ENCODE results near the gene PLCD3.
A peak's percentile ranks its signal among the peaks of the same experiment; 100 is the strongest.

PLCD3 gene

DNA sequence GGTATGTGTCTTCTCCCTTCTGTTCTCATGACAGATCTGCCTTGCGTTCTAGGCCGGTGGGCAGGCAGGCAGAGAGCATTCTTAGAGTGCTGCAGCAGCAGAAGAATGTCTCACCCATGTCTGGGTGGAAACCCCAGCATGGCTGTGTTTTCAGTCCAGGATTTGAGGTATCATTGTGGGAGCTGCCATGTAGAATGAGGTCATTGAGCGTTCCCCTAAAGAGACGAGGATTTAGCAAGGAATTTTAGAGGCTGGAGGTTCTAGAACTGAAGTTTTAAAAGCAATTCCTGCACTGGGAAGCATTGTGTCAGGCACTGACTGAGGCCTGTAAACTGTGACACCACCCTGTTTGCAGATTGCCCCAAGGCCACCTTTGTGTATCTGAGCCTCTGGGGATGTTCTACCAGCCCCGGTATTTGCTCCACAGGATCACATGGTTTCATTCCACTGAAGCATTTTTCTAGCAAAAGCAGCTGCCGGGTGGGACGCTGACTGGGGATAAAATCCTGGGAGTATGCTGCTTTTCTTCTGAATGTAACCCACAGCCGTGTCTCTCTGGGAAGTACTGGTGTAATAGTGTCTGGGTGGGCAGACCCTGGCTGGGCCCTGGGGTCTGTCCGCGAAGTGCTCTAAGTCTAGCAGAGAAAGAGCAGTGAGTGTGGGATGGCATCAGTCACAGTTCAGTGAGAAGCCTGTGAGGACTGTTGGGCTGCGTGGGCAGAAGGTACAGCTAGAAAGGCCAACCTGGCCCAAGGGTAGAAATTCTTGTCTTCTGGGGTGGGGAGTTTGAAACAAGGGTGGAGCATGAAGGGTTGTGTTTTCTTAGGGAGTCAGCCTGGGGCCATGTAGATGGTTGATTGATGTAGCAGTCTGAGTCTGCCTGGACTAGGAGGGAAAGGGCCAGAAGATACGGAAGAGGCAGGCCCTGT is 30.2 kb downstream of the PLCD3 start:
- H3K4me3 ChIP-seq (ENCODE audit: low read depth, low read length): no peak overlapping the region
- TF ChIP-seq, protein P1, sequence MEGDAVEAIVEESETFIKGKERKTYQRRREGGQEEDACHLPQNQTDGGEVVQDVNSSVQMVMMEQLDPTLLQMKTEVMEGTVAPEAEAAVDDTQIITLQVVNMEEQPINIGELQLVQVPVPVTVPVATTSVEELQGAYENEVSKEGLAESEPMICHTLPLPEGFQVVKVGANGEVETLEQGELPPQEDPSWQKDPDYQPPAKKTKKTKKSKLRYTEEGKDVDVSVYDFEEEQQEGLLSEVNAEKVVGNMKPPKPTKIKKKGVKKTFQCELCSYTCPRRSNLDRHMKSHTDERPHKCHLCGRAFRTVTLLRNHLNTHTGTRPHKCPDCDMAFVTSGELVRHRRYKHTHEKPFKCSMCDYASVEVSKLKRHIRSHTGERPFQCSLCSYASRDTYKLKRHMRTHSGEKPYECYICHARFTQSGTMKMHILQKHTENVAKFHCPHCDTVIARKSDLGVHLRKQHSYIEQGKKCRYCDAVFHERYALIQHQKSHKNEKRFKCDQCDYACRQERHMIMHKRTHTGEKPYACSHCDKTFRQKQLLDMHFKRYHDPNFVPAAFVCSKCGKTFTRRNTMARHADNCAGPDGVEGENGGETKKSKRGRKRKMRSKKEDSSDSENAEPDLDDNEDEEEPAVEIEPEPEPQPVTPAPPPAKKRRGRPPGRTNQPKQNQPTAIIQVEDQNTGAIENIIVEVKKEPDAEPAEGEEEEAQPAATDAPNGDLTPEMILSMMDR (IDR thresholded peaks at IDR 0.05; ENCODE audit: low read depth, low read length): no peak
- no peak for DNase-seq (ENCODE audit: low read depth)

DNA sequence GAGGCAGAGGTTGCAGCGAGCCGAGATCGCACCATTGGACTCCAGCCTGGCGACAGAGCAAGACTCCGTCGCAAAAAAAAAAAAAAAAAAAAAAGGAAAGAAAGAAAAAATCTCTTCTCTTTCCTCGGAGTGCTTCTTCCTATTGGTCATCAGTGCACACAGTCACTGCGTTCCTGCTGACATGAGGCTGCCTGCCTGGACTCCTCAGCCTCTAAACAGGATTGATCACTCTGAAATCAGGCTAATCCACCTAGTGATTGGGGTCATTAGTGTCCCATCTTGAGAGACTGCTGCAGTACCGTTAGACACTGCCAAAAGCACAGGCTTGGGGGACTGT is 30.8 kb downstream of the PLCD3 start:
- DNase-seq (ENCODE audit: low read depth): no peak
- H3K4me3 ChIP-seq (ENCODE audit: low read depth, low read length): no peak overlapping the region
- TF ChIP-seq MYC (IDR thresholded peaks at IDR 0.05; ENCODE audit: low read depth, low read length): no peak
- TF ChIP-seq, protein P1 (IDR thresholded peaks at IDR 0.05; ENCODE audit: low read depth, low read length): no peak
- TF ChIP-seq POLR2A (IDR thresholded peaks at IDR 0.05; ENCODE audit: extremely low read depth, insufficient read length): no peak
- TF ChIP-seq, protein P2, sequence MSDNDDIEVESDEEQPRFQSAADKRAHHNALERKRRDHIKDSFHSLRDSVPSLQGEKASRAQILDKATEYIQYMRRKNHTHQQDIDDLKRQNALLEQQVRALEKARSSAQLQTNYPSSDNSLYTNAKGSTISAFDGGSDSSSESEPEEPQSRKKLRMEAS (IDR thresholded peaks at IDR 0.05; ENCODE audit: low read depth, low read length): no peak

DNA sequence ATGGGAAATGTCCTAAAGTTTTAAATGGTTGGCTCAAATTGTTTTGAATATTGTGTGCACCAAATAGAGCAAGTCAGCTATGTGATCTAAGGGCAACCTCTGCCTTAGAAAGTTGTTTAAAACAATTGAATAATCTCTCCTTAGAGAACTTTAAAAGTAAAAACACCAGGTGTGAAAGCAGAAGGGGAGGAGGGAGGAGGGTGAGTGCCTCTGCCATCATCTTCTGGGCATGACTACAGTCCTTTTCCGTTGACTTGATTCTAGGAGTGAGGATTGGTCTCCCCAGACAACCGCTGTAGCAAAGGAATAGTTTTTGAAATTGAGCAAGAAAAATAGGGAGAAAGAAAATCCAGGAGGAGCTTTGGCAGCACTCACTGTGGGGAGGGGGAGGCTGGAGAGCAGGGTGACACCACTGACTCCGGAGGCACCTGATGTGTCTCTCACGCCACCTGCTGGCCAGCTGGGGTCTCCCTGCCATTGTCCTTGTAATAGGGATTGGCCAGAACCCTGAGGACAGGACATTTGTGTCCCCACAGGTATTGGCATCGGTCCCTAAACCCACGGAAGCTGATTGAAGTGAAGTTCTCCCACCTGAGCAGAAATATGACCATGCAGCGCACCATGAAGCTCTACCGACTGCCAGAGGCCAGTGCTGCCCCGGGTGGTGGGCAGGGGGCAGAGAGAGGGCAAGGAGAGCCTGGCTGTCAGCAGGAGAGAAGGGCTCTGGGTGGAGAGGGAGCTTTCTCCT is 33.3 kb downstream of the PLCD3 start:
- peak; percentile 74 for DNase-seq (ENCODE audit: low read depth)
- TF ChIP-seq, protein P1 (IDR thresholded peaks at IDR 0.05; ENCODE audit: low read depth, low read length): peak; percentile 90
- TF ChIP-seq POLR2A (IDR thresholded peaks at IDR 0.05; ENCODE audit: extremely low read depth, insufficient read length) (no peak), MYC (IDR thresholded peaks at IDR 0.05; ENCODE audit: low read depth, low read length) (no peak)
- TF ChIP-seq, protein P2 (IDR thresholded peaks at IDR 0.05; ENCODE audit: low read depth, low read length): no peak
- no peak overlapping the region for H3K4me3 ChIP-seq (ENCODE audit: low read depth, low read length)

DNA sequence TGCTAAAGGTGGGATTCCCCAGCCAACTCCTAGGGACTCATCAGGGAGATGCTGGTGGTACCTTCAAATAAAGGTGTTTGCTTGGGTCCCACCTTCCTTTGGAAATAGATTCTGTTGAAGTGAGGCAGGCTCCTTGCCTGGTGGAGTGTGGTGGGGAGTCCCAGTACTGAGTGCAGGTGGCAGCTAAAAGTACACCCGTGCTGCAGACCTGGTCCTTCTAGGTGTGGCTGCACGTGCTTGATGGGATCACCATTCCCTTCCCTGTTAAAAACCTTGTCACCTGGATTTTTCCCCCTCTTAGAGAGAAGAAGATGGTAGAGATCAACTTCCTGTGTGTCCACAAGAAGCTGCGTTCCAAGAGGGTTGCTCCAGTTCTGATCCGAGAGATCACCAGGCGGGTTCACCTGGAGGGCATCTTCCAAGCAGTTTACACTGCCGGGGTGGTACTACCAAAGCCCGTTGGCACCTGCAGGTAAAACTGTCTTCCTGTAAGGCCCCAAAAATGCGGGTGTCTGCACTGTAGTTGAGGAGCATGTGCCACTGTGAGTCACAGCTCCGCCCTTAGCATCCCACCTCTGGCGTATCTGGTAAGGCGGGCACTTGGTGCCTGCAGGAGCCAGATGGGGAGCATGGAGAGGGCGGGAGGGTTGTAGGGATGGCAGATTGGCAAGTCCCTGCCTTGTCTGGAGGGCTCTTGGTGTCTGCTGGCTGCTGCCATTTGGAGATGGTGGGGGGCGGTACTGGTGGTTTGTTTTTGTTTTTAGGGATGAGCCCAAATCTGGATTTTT is 34.0 kb downstream of the PLCD3 start:
- H3K4me3 ChIP-seq (ENCODE audit: low read depth, low read length): no peak overlapping the region
- no peak for DNase-seq (ENCODE audit: low read depth)
- no peak for TF ChIP-seq POLR2A (IDR thresholded peaks at IDR 0.05; ENCODE audit: extremely low read depth, insufficient read length)
- TF ChIP-seq, protein P1 (IDR thresholded peaks at IDR 0.05; ENCODE audit: low read depth, low read length): no peak
- TF ChIP-seq, protein P2 (IDR thresholded peaks at IDR 0.05; ENCODE audit: low read depth, low read length): no peak
- TF ChIP-seq MYC (IDR thresholded peaks at IDR 0.05; ENCODE audit: low read depth, low read length): no peak

GRCh38 chr17:45096926-45097325 is 35.4 kb downstream of the PLCD3 start:
- no peak overlapping the region for H3K4me3 ChIP-seq (ENCODE audit: low read depth, low read length)
- TF ChIP-seq, protein P1 (IDR thresholded peaks at IDR 0.05; ENCODE audit: low read depth, low read length): no peak
- no peak for TF ChIP-seq MYC (IDR thresholded peaks at IDR 0.05; ENCODE audit: low read depth, low read length)
- TF ChIP-seq, protein P2 (IDR thresholded peaks at IDR 0.05; ENCODE audit: low read depth, low read length): no peak
- TF ChIP-seq POLR2A (IDR thresholded peaks at IDR 0.05; ENCODE audit: extremely low read depth, insufficient read length): no peak
- DNase-seq (ENCODE audit: low read depth): no peak
